Endothelial cell of umbilical vein (primary cell): ENCODE data around the gene OR5B21.

Experiments
- CTCF ChIP-seq, 2 donors: IDR thresholded peaks; 1 replicate in 1 of 2; 2 replicates in 1 of 2; pipeline ENCODE4 v1.5.1; 2011; ENCODE audit warnings: low read length in 2 of 2, mild to moderate bottlenecking in 2 of 2, moderate library complexity in 2 of 2, control low read depth in 1 of 2, inconsistent platforms in 1 of 2, low read depth in 1 of 2; ENCODE audit not compliant: insufficient read depth in 1 of 2; ENCODE audit errors: extremely low read depth in 1 of 2
- EZH2 ChIP-seq: IDR thresholded peaks from 2 replicates; pipeline ENCODE4 v1.6.1; 2012; ENCODE audit warnings: borderline replicate concordance, low read depth, mild to moderate bottlenecking, moderate library complexity, low read length, inconsistent platforms; ENCODE audit not compliant: severe bottlenecking
- MAX ChIP-seq: IDR thresholded peaks from 2 replicates; pipeline ENCODE4 v1.6.1; 2011; ENCODE audit not compliant: insufficient read depth, insufficient read length
- MYC ChIP-seq: IDR thresholded peaks from one replicate; pipeline ENCODE4 v1.6.1; 2011; ENCODE audit warnings: mild to moderate bottlenecking, low read depth, low read length
- POLR2A ChIP-seq: IDR thresholded peaks from 2 replicates; pipeline ENCODE4 v1.6.1; 2012; ENCODE audit warnings: low read depth, mild to moderate bottlenecking, control low read depth, low read length

- no peak for TF ChIP-seq CTCF (IDR thresholded peaks at IDR 0.05; ENCODE audit: extremely low read depth in 1 of 2, insufficient read depth in 1 of 2, low read depth in 1 of 2, low read length in 2 of 2)
- TF ChIP-seq EZH2: no peak
- no peak for TF ChIP-seq MAX
- TF ChIP-seq POLR2A: no peak
- TF ChIP-seq MYC: no peak
Measured at GRCh38 chr11:58531865-58532341, 24.0 kb upstream of the OR5B21 start.
